Occipital lobe (tissue), 2 donors: Measurements from ENCODE around the gene REG3G. TPM values are rescaled to one million over a fixed set of nuclear protein-coding genes. Genes with fewer than 3 reads are reported as not detected.
"Not testable (repeated sequence)": the region's sequence is repeated elsewhere in the genome, so short reads cannot be mapped to it uniquely, and the experiment has no call there.

ENCODE experiments used
- DNase-seq: peaks from one replicate; lab custom pipeline; 2025; lab: John Stamatoyannopoulos, UW
- total RNA-seq: library from RNA; depleted of rRNA; stranded (reverse); fragments of >200 nt; gene quantifications from one replicate; pipeline ENCODE4 v1.2.3, GENCODE V29; 2014

REG3G gene
- total RNA-seq, 1 donor from 2014 or later, result not detected

DNA sequence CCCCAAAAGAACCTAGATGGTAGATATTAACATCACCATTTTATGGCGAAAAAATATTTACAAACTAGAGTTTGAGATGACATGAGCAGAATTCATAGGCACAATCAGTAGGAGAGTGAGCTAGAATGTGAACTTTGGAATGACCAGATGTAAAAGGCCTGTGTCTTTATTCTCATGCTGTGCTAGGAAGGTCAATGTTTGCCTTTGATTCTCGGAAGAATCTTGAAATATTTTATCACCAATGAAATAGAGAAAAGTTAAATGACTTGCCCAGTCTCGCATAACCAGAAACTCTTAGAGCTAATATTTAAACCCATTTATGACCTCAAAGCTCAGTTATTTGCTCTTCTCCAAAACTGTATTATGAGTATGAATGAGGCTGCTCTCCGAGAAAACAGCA, 9.2 kb upstream of the REG3G start:
- DNase-seq, result no peak

DNA sequence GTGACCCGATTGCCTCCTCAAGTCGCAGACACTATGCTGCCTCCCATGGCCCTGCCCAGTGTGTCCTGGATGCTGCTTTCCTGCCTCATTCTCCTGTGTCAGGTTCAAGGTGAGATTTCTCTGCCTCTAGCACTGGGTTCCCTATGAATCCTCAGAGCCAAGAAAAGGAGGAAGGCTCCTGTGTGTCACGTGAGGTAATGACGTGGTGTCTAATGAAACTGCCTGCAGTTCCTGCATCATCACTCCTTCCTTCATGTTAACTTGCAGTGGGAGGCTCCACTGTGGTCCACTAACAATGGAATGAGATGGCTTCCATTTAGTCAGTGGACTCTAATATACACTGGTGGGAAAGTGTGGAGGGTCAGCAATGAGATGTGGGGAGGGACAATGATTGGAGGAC, 559 bp downstream of the REG3G start:
- DNase-seq, result no peak

DNA sequence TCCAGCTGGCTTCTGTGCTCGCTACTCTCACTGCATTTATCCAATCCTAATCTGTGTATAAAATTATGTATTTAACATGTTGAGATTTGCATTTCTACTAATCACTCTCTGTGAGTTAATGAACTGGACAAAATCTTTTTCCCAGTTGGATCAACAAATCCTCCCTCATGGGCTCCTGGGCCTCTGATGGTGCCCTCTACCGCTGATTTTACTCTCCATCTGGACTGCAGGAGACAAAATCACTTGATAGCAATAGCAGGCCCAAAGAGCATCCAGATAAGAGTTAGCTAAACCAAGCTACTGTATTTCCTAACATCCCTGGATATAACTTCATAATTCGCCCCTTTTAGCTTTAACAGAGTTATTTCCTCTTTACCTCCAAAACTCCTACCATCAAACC, 14.4 kb downstream of the REG3G start:
- no peak for DNase-seq

DNA sequence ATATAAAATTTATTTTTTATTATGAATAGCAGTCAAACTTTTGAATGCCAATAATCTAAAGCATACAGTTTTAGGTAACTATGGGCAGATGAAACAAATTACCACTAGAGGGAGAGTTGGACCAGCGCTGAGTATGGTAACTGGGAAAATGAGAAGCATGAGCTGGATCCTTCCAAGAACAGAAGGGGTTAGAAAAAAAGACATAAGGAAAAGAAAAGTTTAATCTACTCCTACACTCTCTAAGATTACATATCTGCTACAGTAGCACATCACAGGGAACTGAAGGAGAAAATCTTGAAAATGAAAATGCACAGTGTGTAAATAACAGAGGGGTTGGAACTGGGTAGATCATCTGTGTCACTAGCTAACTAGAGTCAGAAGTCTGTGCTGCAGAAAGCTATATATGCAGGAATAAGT, 15.5 kb downstream of the REG3G start:
- no peak for DNase-seq

DNA sequence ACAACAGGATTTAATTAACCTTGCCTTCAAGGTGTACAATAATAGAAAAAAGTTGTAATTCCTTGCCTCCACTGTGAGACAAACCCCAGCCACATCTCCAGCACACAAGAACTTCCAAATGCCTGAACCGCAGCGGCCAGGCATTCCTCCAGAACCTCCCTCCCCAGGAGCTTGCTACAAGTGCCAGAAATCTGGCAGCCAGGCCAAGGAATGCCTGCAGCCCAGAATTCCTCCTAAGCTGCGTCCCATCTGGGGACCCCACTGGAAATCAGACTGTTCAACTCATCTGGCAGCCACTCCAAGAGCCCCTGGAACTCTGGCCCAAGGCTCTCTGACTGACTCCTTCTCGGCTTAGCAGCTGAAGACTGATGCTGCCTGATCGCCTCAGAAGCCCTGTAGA, 28.0 kb downstream of the REG3G start:
- DNase-seq, result not testable (repeated sequence)

DNA sequence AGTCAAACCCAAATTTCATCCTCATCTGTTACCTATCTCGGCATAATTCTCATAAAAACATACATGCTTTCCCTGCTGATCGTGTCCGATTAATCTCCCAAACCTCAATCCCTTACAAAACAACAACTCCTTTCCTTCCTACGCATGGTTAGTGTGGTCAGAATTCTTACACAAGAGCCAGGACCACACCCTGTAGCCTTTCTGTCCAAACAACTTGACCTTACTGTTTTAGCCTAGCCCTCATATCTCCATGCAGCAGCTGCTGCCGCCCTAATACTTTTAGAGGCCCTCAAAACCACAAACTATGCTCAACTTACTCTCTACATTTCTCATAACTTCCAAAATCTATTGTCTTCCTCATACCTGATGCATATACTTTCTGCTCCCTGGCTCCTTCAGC, 29.3 kb downstream of the REG3G start:
- not testable (repeated sequence) for DNase-seq

DNA sequence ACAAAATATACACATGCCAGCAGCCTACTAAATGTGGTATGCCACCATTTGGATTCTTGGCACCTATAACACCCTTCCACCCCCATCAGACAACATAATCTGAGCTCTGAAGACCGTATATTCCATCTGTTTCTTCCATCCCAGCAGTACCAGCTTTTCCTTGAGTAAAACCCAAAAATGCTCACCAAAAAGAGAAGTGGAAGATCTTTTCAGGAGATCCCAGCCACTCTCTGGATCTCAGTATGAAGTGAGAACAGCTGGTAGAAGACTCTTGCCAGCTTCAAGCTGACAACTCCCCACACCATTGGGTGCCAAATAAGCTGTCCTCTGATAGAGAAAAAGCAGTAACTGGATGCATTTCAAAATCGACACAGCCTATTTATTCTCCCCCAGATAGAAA, 39.7 kb downstream of the REG3G start:
- DNase-seq, result peak; percentile 21

DNA sequence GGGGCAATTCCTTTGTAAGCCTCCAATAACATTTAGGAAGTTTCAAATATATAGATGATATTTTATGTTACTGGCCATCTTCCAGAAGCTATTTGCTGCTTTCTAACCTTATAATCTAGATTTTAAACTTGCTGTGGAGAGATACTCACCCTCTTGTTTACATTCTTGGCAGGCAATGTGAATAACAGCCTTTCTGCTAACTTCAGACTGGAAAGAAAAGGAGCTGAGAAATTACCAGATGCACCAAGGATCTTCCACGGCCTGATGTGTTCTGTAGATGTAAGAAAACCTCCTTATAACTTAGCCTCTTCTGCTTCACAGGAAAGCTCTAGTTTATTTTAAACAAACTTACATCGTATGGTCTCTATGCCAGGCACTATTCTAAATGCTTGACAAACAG, 45.6 kb downstream of the REG3G start:
- no peak for DNase-seq

Other genes starting within 250 kb of the REG3G start
- gene REG1B, start 62.3 kb downstream of the REG3G start, total RNA-seq, result not detected
- gene REG1A, start 94.8 kb downstream of the REG3G start, total RNA-seq, result not detected
- not detected for gene REG3A, start 134.1 kb downstream of the REG3G start, total RNA-seq